Psoas muscle (tissue), 8 donors: ENCODE results near the gene TIMELESS. TPM values are rescaled to one million over a fixed set of nuclear protein-coding genes. Genes with fewer than 3 reads are reported as not detected.

Experiments
- ATAC-seq, 4 donors: fragments of 200-7000 bp; cut with Tn5 transposase; one replicate each; pipeline ENCODE4 v1.9.1; 2020; ENCODE audit warnings: moderate library complexity in 3 of 4, mild to moderate bottlenecking in 2 of 4
- DNase-seq, 2 donors: peaks; one replicate each; pipeline ENCODE4 v3.0.0-alpha.2; 2020
- H3K27ac ChIP-seq: fragments of 200-600 bp; one replicate; pipeline ENCODE4 v1.8.0; 2022
- H3K27me3 ChIP-seq, 3 donors: fragments of 200-600 bp in 1 of 3; one replicate each; pipeline versions ENCODE4 v1.6.1 to v1.8.0; 2013 to 2022; ENCODE audit warnings: low read length in 2 of 3, mild to moderate bottlenecking in 2 of 3, moderate library complexity in 1 of 3; ENCODE audit not compliant: insufficient read depth in 3 of 3
- H3K36me3 ChIP-seq, 2 donors: fragments of 200-600 bp in 1 of 2; one replicate each; pipeline versions ENCODE4 v1.6.1 to v1.8.0; 2013 to 2022; ENCODE audit warnings: low read depth in 1 of 2, mild to moderate bottlenecking in 1 of 2, moderate library complexity in 1 of 2; ENCODE audit not compliant: insufficient read depth in 1 of 2
- H3K4me1 ChIP-seq: fragments of 200-600 bp; one replicate; pipeline ENCODE4 v1.8.0; 2022
- H3K4me3 ChIP-seq: fragments of 200-600 bp; one replicate; pipeline ENCODE4 v1.8.0; 2022; ENCODE audit warnings: mild to moderate bottlenecking
- H3K9me3 ChIP-seq: fragments of 200-600 bp; one replicate; pipeline ENCODE4 v1.8.0; 2022
- CTCF ChIP-seq: fragments of 200-600 bp; IDR thresholded peaks from one replicate; pipeline ENCODE4 v1.8.0; 2022; ENCODE audit warnings: antibody characterized with exemption
- WGBS, 3 donors: extraction: QIAGEN DNeasy Blood & Tissue Kit; methylation state at CpG; one replicate each; pipeline versions ENCODE4 v1.1.6 to v1.1.7; 2013; 5-methylcytosine and 5-hydroxymethylcytosine counted together
- intact Hi-C, 2 donors: fragments of 100-400 bp; cut with DNase I; formaldehyde crosslinking; loops; one replicate each; pipeline versions ENCODE4 v1.11.0 to v1.14.2; 2022
- polyA plus RNA-seq, 3 donors: library from polyadenylated mRNA; stranded (reverse); fragments of 200-250 nt; gene quantifications; one replicate each; pipeline ENCODE4 v1.2.3, GENCODE V29; 2013
- total RNA-seq, 4 donors: library from RNA; stranded (reverse); fragmentation: NEBNext Ultra II Directional in 2 of 4; extraction: Animal tissue kit (Norgen Biotek cat#: 25700) in 2 of 4; gene quantifications; one replicate each; pipeline versions ENCODE4 v1.2.1 to v1.2.4, GENCODE V29; 2021 to 2023
- donor health status: healthy with polysubstance abuse.
- donor health status: DM: no; HTN: no; CAD: no; lungs with moderate emphysema.
- donor health status: Bipolar disorder and iron deficiency.
- donor health status: healthy.
- donor health status: DM: yes; HTN: yes; CAD: no.
- donor health status: DM: no; HTN: no; CAD: no.
- donor health status: DM: no; HTN: no; CAD: no.
- donor health status: DM: yes; HTN: yes; CAD: no.

Gene TIMELESS
- total and polyA plus RNA-seq, 7 donors = 2.8 to 5.2 (median 3.7) TPM

GRCh38 chr12:56474389-56474788 lies 25.2 kb upstream of the TIMELESS start:
- no peak for DNase-seq

DNA sequence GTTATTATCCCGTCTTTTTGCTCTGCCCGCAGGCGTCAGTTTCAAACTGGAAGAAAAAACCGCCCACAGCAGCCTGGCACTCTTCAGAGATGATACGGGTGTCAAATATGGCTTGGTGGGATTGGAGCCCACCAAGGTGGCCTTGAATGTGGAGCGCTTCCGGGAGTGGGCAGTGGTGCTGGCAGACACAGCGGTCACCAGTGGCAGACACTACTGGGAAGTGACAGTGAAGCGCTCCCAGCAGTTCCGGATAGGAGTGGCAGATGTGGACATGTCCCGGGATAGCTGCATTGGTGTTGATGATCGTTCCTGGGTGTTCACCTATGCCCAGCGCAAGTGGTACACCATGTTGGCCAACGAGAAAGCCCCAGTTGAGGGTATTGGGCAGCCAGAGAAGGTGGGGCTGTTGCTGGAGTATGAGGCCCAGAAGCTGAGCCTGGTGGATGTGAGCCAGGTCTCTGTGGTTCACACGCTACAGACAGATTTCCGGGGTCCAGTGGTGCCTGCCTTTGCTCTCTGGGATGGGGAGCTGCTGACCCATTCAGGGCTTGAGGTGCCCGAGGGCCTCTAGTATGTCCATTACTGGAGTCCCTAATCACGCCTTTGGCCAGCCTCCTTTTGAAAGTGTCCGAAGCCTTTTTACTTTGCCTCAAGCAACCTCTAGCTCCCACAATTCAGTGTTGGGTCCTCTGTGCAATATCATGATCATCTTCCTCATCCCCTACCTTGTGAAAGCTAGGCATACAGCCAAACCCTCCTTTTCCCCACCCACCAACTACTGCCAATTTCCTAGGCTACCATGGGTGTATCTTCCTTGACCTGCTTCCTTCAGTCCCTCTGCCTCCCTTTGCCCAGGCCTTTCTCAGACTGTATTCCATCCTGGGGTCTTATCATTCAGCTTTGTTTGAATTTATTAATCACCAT lies 20.0 kb upstream of the TIMELESS start:
- Histone ChIP-seq H3K4me1 (peaks cover 7% of the 10 kb centered on the region), H3K9me3 (no peaks in the 10 kb centered on the region), H3K36me3 (peaks cover 0 to 11% of the 10 kb centered on the region in 2 donors), H3K4me3 (peak overlapping the region; percentile 81), H3K27me3 (no peaks in the 10 kb centered on the region), H3K27ac (peak overlapping the region; percentile 90)
- DNase-seq (peak; percentile 36 to 60), ATAC-seq (peak; percentile 45 to 62 (median 58))
- TF ChIP-seq CTCF = no peak
- intact Hi-C loops = loop anchor here (5.0 to 10.0 kb wide), 4 partner anchors 134 to 344 kb away; partner anchors contain the start of genes ESYT1 (in 2 of the 2), IL23A (in 1 of the 2) and PAN2 (in 1 of the 2)
- 43 to 45% (median 43%) methylated on average over 19 of the region's 19 CpGs for WGBS, 3 donors

More at GRCh38 chr12:56474389-56474788, 25.2 kb upstream of the TIMELESS start:
- ATAC-seq = no peak
- H3K27ac ChIP-seq = no peak overlapping the region
- no peak overlapping the region for H3K4me3 ChIP-seq
- no peaks in the 10 kb centered on the region for H3K27me3 ChIP-seq
- WGBS, 3 donors = 90 to 93% (median 93%) methylated on average over 9 of the region's 9 CpGs
- no peaks in the 10 kb centered on the region for H3K9me3 ChIP-seq
- intact Hi-C loops = no loop called here
- H3K36me3 ChIP-seq = peaks cover 0 to 11% of the 10 kb centered on the region in 2 donors
- H3K4me1 ChIP-seq = peaks cover 3% of the 10 kb centered on the region
- TF ChIP-seq CTCF = no peak

DNA sequence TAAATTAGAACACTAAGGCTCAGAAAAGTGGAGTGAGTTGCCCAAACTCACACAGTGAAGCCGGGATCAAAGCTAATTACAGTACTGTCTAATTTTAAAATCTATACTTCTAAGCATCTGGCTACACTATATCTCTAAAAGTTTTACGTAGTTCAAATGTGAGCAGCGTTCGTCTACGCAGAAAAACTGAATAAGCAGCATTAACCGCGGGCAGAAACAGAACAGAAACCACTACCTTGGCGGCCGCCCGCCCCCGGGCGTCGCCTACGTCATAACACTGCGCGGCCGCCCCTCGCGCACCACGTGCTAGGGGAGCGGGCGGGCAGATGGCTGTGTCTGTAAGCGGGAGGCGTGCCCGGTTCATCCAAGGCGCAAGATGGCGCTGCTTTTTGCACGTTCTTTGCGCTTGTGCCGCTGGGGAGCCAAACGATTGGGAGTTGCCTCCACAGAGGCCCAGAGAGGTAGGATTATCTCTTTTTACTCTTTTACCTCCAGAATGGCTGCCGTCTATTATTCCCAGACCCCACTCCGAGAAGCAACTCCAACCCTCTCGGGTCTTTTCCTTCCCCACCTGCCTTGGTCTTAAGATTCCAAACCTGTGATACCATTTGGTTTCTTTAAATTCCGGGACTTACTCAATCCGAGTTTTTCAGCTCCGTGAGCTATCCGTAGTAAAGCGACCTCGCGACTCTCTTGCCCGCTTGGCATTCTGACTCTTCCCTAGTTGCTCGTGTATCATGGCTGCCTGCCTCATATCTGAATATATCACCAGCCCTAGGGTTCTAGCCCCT lies 19.2 kb upstream of the TIMELESS start, which contains the start of gene SPRYD4:
SPRYD4 (plus strand) TSS at position 363 of the 791 bp plus-strand sequence; CDS start at position 377, 14 bp downstream.
- peaks cover 7% of the 10 kb centered on the region for H3K4me1 ChIP-seq
- peak within 1 kb of the TSS; percentile 81 for H3K4me3 ChIP-seq
- peaks cover 0 to 11% of the 10 kb centered on the region in 2 donors for H3K36me3 ChIP-seq
- intact Hi-C loops = loop anchor here (5.0 to 10.0 kb wide), 4 partner anchors 134 to 344 kb away; partner anchors contain the start of genes ESYT1 (in 2 of the 2), IL23A (in 1 of the 2) and PAN2 (in 1 of the 2)
- TF ChIP-seq CTCF = peak; percentile 11
- H3K27ac ChIP-seq = peak within 1 kb of the TSS; percentile 90
- DNase-seq (peak; percentile 93 to 97), ATAC-seq (peak; percentile 97 to 98 (median 98))
- 0% methylated on average over 43 of the region's 43 CpGs for WGBS, 3 donors
- no peaks in the 10 kb centered on the region for H3K27me3 ChIP-seq
- no peaks in the 10 kb centered on the region for H3K9me3 ChIP-seq

DNA sequence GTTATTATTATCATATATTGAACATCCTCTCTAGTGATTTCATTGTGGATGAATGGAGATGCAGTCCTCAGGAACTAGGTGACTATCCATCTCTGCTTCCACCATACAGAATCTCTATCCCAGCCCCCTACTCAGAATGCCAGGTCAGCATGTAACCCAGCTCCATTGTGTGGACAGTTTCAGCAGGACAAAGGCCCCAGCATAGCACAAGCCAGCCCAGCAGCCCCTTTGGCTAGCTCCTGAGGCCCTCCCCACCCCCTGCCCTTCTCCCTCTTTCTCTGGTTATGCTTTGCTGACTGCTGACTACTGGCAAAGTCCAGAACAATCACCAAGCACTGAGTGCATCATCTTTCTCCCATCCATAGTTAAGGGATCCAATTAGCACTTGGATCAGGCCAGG lies 13.3 kb upstream of the TIMELESS start:
- intact Hi-C loops = loop anchor here (2.0 to 10.0 kb wide), 5 partner anchors 100 to 338 kb away; partner anchors contain the start of genes APOF (in 2 of the 2), STAT2 (in 2 of the 2), ESYT1 (in 1 of the 2) and IL23A (in 1 of the 2)
- no peaks in the 10 kb centered on the region for H3K9me3 ChIP-seq
- H3K36me3 ChIP-seq = no peaks in the 10 kb centered on the region
- DNase-seq (no peak), ATAC-seq (no peak)
- H3K27me3 ChIP-seq = no peaks in the 10 kb centered on the region
- no peak for TF ChIP-seq CTCF
- H3K4me1 ChIP-seq = no peaks in the 10 kb centered on the region
- no peak overlapping the region for H3K27ac ChIP-seq
- no peak overlapping the region for H3K4me3 ChIP-seq
